Fibroblast of mammary gland (primary cell): ENCODE measurements around the gene ERVK3-1.

Source experiments
- DNase-seq: peaks from one replicate; pipeline ENCODE4 v3.0.0-alpha.2; 2010; ENCODE audit warnings: low read depth
- H3K4me3 ChIP-seq: 2 replicates; pipeline ENCODE4 v1.5.1; 2011; ENCODE audit warnings: low read depth, mild to moderate bottlenecking, low read length, moderate library complexity; ENCODE audit not compliant: control insufficient read depth
- CTCF ChIP-seq: conservative IDR thresholded peaks from 2 replicates; pipeline ENCODE4 v1.5.1; 2011; ENCODE audit warnings: low read depth, low read length, inconsistent platforms; ENCODE audit not compliant: control insufficient read depth, insufficient read depth

The ERVK3-1 gene

GRCh38 chr19:58335630-58336029 is 30.5 kb downstream of the ERVK3-1 start:
- DNase-seq, result no peak
- H3K4me3 ChIP-seq, result no peak overlapping the region
- TF ChIP-seq CTCF, result no peak

- no peak overlapping the region for H3K4me3 ChIP-seq
- TF ChIP-seq CTCF, result no peak
- DNase-seq, result no peak
These were observed 31.0 kb downstream of the ERVK3-1 start for GRCh38 chr19:58336216-58336615.

GRCh38 chr19:58336820-58337219 is 31.6 kb downstream of the ERVK3-1 start:
- TF ChIP-seq CTCF, result no peak
- no peak overlapping the region for H3K4me3 ChIP-seq
- DNase-seq, result no peak

- no peak overlapping the region for H3K4me3 ChIP-seq
- DNase-seq, result no peak
- TF ChIP-seq CTCF, result no peak
These were observed 33.2 kb downstream of the ERVK3-1 start for GRCh38 chr19:58338336-58338735.

GRCh38 chr19:58338825-58339558 is 33.8 kb downstream of the ERVK3-1 start:
- TF ChIP-seq CTCF, result no peak
- DNase-seq, result peak; percentile 18
- H3K4me3 ChIP-seq, result no peak overlapping the region

GRCh38 chr19:58345558-58345957 is 40.4 kb downstream of the ERVK3-1 start:
- no peak for TF ChIP-seq CTCF
- H3K4me3 ChIP-seq, result no peak overlapping the region
- no peak for DNase-seq
